ENCODE measurements around the gene DNAAF1. TPM values are rescaled to one million over a fixed set of nuclear protein-coding genes. Genes with fewer than 3 reads are reported as not detected.

Gene DNAAF1
- total RNA-seq, 5 donors from 2014 or later (not counting 1 experiment from before 2014, with no cell fraction given) = 0.16 to 0.32 TPM; not detected in 3

- H3K36me3 Mint-ChIP-seq = peaks cover 21% of the 10 kb centered on the region
- Histone ChIP-seq H3K36me3 (ENCODE audit: control insufficient read depth in 2 of 2, extremely low read depth in 1 of 2, insufficient read depth in 1 of 2, low read length in 1 of 2) (peaks cover 21 to 65% of the 10 kb centered on the region in 2 donors), H3K27me3 (replicated peaks in 1 of 2; ENCODE audit: control insufficient read depth in 2 of 2, extremely low read depth in 1 of 2, insufficient read depth in 2 of 2, low read length in 1 of 2) (no peaks in the 10 kb centered on the region), H3K27ac (ENCODE audit: low read length) (no peak overlapping the region), H3K9me3 (no peaks in the 10 kb centered on the region), H3K4me1 (ENCODE audit: control insufficient read depth in 1 of 2, extremely low read depth in 1 of 2, insufficient read depth in 2 of 2, low read length in 2 of 2) (peaks cover 0 to 13% of the 10 kb centered on the region in 2 experiments), H3K4me3 (ENCODE audit: control insufficient read depth in 1 of 2, extremely low read depth in 1 of 2, low read length in 1 of 2) (no peak overlapping the region)
- H3K27ac Mint-ChIP-seq = no peak overlapping the region
- POLR2A ChIA-PET = no interaction called here
- ATAC-seq (replicated peaks in 1 of 4) = no peak
- 78% methylated on average over 6 of the region's 21 CpGs for WGBS (ENCODE audit: insufficient coverage)
- H3K9me3 Mint-ChIP-seq = no peaks in the 10 kb centered on the region
- no peak for DNase-seq
- CTCF ChIA-PET = interaction anchor here in 1 of 2 donors (0.5 kb wide), 1 partner anchor 95 kb away, joined by 6 read pairs; no protein-coding TSS in a partner anchor
- H3K27me3 Mint-ChIP-seq = no peaks in the 10 kb centered on the region
- no peak overlapping the region for H3K4me3 Mint-ChIP-seq
- peaks cover 13 to 17% (median 15%) of the 10 kb centered on the region in 3 donors for H3K4me1 Mint-ChIP-seq
Measured at GRCh38 chr16:84180519-84181140, 35.5 kb downstream of the DNAAF1 start.

- Histone ChIP-seq H3K27me3 (replicated peaks in 1 of 2; ENCODE audit: control insufficient read depth in 2 of 2, extremely low read depth in 1 of 2, insufficient read depth in 2 of 2, low read length in 1 of 2) (no peaks in the 10 kb centered on the region), H3K27ac (ENCODE audit: low read length) (no peak overlapping the region), H3K4me3 (ENCODE audit: control insufficient read depth in 1 of 2, extremely low read depth in 1 of 2, low read length in 1 of 2) (no peak overlapping the region), H3K36me3 (ENCODE audit: control insufficient read depth in 2 of 2, extremely low read depth in 1 of 2, insufficient read depth in 1 of 2, low read length in 1 of 2) (peaks cover 21 to 65% of the 10 kb centered on the region in 2 donors), H3K9me3 (no peaks in the 10 kb centered on the region), H3K4me1 (ENCODE audit: control insufficient read depth in 1 of 2, extremely low read depth in 1 of 2, insufficient read depth in 2 of 2, low read length in 2 of 2) (peaks cover 3 to 20% of the 10 kb centered on the region in 2 experiments)
- Mint-ChIP-seq H3K27ac (no peak overlapping the region), H3K4me3 (no peak overlapping the region), H3K27me3 (no peaks in the 10 kb centered on the region), H3K36me3 (peaks cover 21% of the 10 kb centered on the region), H3K4me1 (peaks cover 20 to 24% (median 22%) of the 10 kb centered on the region in 3 donors), H3K9me3 (no peaks in the 10 kb centered on the region)
- DNase-seq (no peak), ATAC-seq (replicated peaks in 1 of 4) (no peak)
- ChIA-PET CTCF (no interaction called here), POLR2A (no interaction called here)
- 99% methylated on average over 30 of the region's 41 CpGs for WGBS (ENCODE audit: insufficient coverage)
Measured at GRCh38 chr16:84181144-84181915, 36.2 kb downstream of the DNAAF1 start.

- Mint-ChIP-seq H3K9me3 (no peaks in the 10 kb centered on the region), H3K4me3 (no peak overlapping the region), H3K27ac (no peak overlapping the region), H3K4me1 (peaks cover 25 to 29% (median 26%) of the 10 kb centered on the region in 3 donors), H3K36me3 (peaks cover 21% of the 10 kb centered on the region), H3K27me3 (no peaks in the 10 kb centered on the region)
- no peaks in the 10 kb centered on the region for H3K9me3 ChIP-seq
- H3K27ac ChIP-seq (ENCODE audit: low read length) = no peak overlapping the region
- no peaks in the 10 kb centered on the region for H3K27me3 ChIP-seq (replicated peaks in 1 of 2; ENCODE audit: control insufficient read depth in 2 of 2, extremely low read depth in 1 of 2, insufficient read depth in 2 of 2, low read length in 1 of 2)
- 96% methylated on average over 18 of the region's 18 CpGs for WGBS (ENCODE audit: insufficient coverage)
- no peak for DNase-seq
- H3K36me3 ChIP-seq (ENCODE audit: control insufficient read depth in 2 of 2, extremely low read depth in 1 of 2, insufficient read depth in 1 of 2, low read length in 1 of 2) = peaks cover 21 to 65% of the 10 kb centered on the region in 2 donors
- no peak overlapping the region for H3K4me3 ChIP-seq (ENCODE audit: control insufficient read depth in 1 of 2, extremely low read depth in 1 of 2, low read length in 1 of 2)
- ChIA-PET POLR2A (no interaction called here), CTCF (no interaction called here)
- peaks cover 3 to 24% of the 10 kb centered on the region in 2 experiments for H3K4me1 ChIP-seq (ENCODE audit: control insufficient read depth in 1 of 2, extremely low read depth in 1 of 2, insufficient read depth in 2 of 2, low read length in 2 of 2)
- ATAC-seq (replicated peaks in 1 of 4) = no peak
Measured at GRCh38 chr16:84182104-84182503, 37.0 kb downstream of the DNAAF1 start.

- no peak overlapping the region for H3K4me3 Mint-ChIP-seq
- H3K36me3 Mint-ChIP-seq = peaks cover 21% of the 10 kb centered on the region
- H3K27ac Mint-ChIP-seq = no peak overlapping the region
Measured at GRCh38 chr16:84182680-84183571, 37.8 kb downstream of the DNAAF1 start.

GRCh38 chr16:84183572-84183875, 38.4 kb downstream of the DNAAF1 start:
- Mint-ChIP-seq H3K27ac (no peak overlapping the region), H3K4me1 (peaks cover 25 to 30% (median 28%) of the 10 kb centered on the region in 3 donors), H3K9me3 (no peaks in the 10 kb centered on the region), H3K4me3 (no peak overlapping the region), H3K27me3 (no peaks in the 10 kb centered on the region), H3K36me3 (peaks cover 16% of the 10 kb centered on the region)
- peaks cover 3 to 27% of the 10 kb centered on the region in 2 experiments for H3K4me1 ChIP-seq (ENCODE audit: control insufficient read depth in 1 of 2, extremely low read depth in 1 of 2, insufficient read depth in 2 of 2, low read length in 2 of 2)
- POLR2A ChIA-PET = no interaction called here
- no peak overlapping the region for H3K27ac ChIP-seq (ENCODE audit: low read length)
- H3K4me3 ChIP-seq (ENCODE audit: control insufficient read depth in 1 of 2, extremely low read depth in 1 of 2, low read length in 1 of 2) = no peak overlapping the region
- CTCF ChIA-PET = no interaction called here
- peaks cover 19 to 58% of the 10 kb centered on the region in 2 donors for H3K36me3 ChIP-seq (ENCODE audit: control insufficient read depth in 2 of 2, extremely low read depth in 1 of 2, insufficient read depth in 1 of 2, low read length in 1 of 2)
- DNase-seq (no peak), ATAC-seq (replicated peaks in 1 of 4) (no peak)
- no peaks in the 10 kb centered on the region for H3K9me3 ChIP-seq
- no peaks in the 10 kb centered on the region for H3K27me3 ChIP-seq (replicated peaks in 1 of 2; ENCODE audit: control insufficient read depth in 2 of 2, extremely low read depth in 1 of 2, insufficient read depth in 2 of 2, low read length in 1 of 2)
- WGBS (ENCODE audit: insufficient coverage) = 100% methylated on average over 4 of the region's 5 CpGs

More at GRCh38 chr16:84182680-84183571, 37.8 kb downstream of the DNAAF1 start:
- Mint-ChIP-seq H3K4me1 (peaks cover 25 to 30% (median 28%) of the 10 kb centered on the region in 3 donors), H3K27me3 (no peaks in the 10 kb centered on the region), H3K9me3 (no peaks in the 10 kb centered on the region)
- ChIA-PET CTCF (no interaction called here), POLR2A (no interaction called here)
- Histone ChIP-seq H3K4me3 (ENCODE audit: control insufficient read depth in 1 of 2, extremely low read depth in 1 of 2, low read length in 1 of 2) (no peak overlapping the region), H3K4me1 (ENCODE audit: control insufficient read depth in 1 of 2, extremely low read depth in 1 of 2, insufficient read depth in 2 of 2, low read length in 2 of 2) (peaks cover 3 to 27% of the 10 kb centered on the region in 2 experiments), H3K9me3 (no peaks in the 10 kb centered on the region), H3K27ac (ENCODE audit: low read length) (no peak overlapping the region), H3K36me3 (ENCODE audit: control insufficient read depth in 2 of 2, extremely low read depth in 1 of 2, insufficient read depth in 1 of 2, low read length in 1 of 2) (peaks cover 21 to 64% of the 10 kb centered on the region in 2 donors), H3K27me3 (replicated peaks in 1 of 2; ENCODE audit: control insufficient read depth in 2 of 2, extremely low read depth in 1 of 2, insufficient read depth in 2 of 2, low read length in 1 of 2) (no peaks in the 10 kb centered on the region)
- no peak for ATAC-seq (replicated peaks in 1 of 4)
- WGBS (ENCODE audit: insufficient coverage) = 97% methylated on average over 22 of the region's 26 CpGs
- no peak for DNase-seq

- Mint-ChIP-seq H3K27ac (no peak overlapping the region), H3K27me3 (no peaks in the 10 kb centered on the region), H3K4me3 (peak overlapping the region in 2 of 3 donors; percentile 93 to 96), H3K36me3 (peaks cover 16% of the 10 kb centered on the region), H3K9me3 (no peaks in the 10 kb centered on the region), H3K4me1 (peaks cover 25 to 30% (median 28%) of the 10 kb centered on the region in 3 donors)
- CTCF ChIA-PET = no interaction called here
- Histone ChIP-seq H3K4me1 (ENCODE audit: control insufficient read depth in 1 of 2, extremely low read depth in 1 of 2, insufficient read depth in 2 of 2, low read length in 2 of 2) (peaks cover 3 to 27% of the 10 kb centered on the region in 2 experiments), H3K27me3 (replicated peaks in 1 of 2; ENCODE audit: control insufficient read depth in 2 of 2, extremely low read depth in 1 of 2, insufficient read depth in 2 of 2, low read length in 1 of 2) (no peaks in the 10 kb centered on the region), H3K27ac (ENCODE audit: low read length) (no peak overlapping the region), H3K4me3 (ENCODE audit: control insufficient read depth in 1 of 2, extremely low read depth in 1 of 2, low read length in 1 of 2) (no peak overlapping the region), H3K9me3 (no peaks in the 10 kb centered on the region), H3K36me3 (ENCODE audit: control insufficient read depth in 2 of 2, extremely low read depth in 1 of 2, insufficient read depth in 1 of 2, low read length in 1 of 2) (peaks cover 18 to 54% of the 10 kb centered on the region in 2 donors)
- DNase-seq = no peak
- WGBS (ENCODE audit: insufficient coverage) = 94% methylated on average over 9 of the region's 11 CpGs
- ATAC-seq (replicated peaks in 1 of 4) = no peak
- POLR2A ChIA-PET = no interaction called here
Measured at GRCh38 chr16:84183911-84184591, 38.9 kb downstream of the DNAAF1 start.

Measured in T-cell (primary cell).